Cardiac fibroblast (primary cell): ENCODE measurements around the gene TMEM60.
"Not testable (repeated sequence)": the region's sequence is repeated elsewhere in the genome, so short reads cannot be mapped to it uniquely, and the experiment has no call there.

Source experiments
- DNase-seq, 2 donors: peaks; one replicate each; pipeline versions ENCODE4 v3.0.0 to v3.0.0-alpha.2; 2010; ENCODE audit warnings: low read depth in 2 of 2
- H3K4me3 ChIP-seq, 2 donors: replicated peaks in 1 of 2; 1 replicate in 1 of 2; 2 replicates in 1 of 2; pipeline ENCODE4 v1.5.1; 2011; ENCODE audit warnings: low read depth in 2 of 2, low read length in 2 of 2, mild to moderate bottlenecking in 2 of 2, moderate library complexity in 1 of 2
- TF ChIP-seq, protein P1 (sequence below): IDR thresholded peaks from one replicate; pipeline ENCODE4 v1.5.1; 2011; ENCODE audit warnings: low read depth, mild to moderate bottlenecking, low read length, inconsistent platforms

Gene TMEM60

DNA sequence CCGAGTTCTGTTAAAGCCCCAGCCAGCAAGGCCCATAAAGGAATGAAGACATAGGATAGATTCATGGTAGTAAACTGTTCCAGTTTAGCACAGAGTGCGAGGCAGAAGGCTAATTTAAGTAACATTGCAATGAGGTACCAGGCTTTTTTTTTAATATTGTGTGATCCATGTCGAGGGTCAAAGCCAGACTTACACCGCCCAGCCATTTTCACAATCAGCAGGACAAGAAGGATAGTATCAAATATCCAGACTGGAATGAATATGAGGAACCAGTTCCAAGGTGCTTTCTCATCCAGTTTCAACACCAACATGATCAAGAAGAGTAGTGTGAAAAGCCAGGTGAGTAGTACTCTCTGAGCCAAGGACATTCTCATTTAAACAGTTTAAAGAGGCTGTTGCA lies 4.2 kb downstream of the TMEM60 start:
- TF ChIP-seq, protein P1, sequence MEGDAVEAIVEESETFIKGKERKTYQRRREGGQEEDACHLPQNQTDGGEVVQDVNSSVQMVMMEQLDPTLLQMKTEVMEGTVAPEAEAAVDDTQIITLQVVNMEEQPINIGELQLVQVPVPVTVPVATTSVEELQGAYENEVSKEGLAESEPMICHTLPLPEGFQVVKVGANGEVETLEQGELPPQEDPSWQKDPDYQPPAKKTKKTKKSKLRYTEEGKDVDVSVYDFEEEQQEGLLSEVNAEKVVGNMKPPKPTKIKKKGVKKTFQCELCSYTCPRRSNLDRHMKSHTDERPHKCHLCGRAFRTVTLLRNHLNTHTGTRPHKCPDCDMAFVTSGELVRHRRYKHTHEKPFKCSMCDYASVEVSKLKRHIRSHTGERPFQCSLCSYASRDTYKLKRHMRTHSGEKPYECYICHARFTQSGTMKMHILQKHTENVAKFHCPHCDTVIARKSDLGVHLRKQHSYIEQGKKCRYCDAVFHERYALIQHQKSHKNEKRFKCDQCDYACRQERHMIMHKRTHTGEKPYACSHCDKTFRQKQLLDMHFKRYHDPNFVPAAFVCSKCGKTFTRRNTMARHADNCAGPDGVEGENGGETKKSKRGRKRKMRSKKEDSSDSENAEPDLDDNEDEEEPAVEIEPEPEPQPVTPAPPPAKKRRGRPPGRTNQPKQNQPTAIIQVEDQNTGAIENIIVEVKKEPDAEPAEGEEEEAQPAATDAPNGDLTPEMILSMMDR = no peak

DNA sequence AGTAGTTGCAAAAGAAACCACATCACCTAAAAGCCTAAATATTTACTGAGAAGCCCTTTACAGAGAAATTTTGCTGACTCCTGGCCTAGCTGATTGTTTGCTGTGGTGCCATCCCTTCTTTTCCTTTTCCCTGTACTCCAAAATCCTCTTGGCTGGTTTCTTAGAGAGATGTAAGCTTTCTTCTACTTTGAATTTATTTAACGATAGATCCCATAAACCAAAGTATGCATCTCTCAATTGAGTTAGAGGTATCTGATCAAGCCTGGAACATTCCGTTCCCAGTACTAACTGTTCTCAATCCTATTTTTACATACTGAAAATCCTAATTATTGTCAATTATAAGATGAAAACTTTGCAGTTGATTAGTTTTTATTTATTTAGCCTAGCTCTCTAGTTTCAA lies 6.3 kb downstream of the TMEM60 start:
- no peak overlapping the region for H3K4me3 ChIP-seq
- no peak for DNase-seq
- TF ChIP-seq, protein P1 = no peak

More for the DNA sequence above, 4.2 kb downstream of the TMEM60 start:
- no peak overlapping the region for H3K4me3 ChIP-seq
- DNase-seq = no peak

DNA sequence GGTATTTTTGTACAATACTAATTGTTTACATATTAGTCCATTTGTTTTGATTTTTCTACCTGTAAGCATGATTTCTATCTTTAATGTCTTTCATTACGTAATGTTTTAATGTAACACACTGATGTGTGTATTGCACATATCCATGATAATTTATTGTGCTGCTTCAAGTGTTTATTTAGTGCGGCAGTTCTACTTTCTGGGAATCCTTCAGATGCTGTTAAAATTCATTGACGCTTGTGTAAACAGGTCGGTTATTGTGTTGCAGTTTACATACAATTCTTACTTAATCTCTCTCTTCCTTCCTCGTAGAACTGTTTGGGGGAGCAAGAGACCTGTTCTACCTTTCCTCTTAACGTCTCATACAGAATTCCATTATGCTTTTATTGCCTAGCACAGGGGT lies 6.9 kb downstream of the TMEM60 start:
- TF ChIP-seq, protein P1 = no peak
- no peak overlapping the region for H3K4me3 ChIP-seq
- DNase-seq = no peak

DNA sequence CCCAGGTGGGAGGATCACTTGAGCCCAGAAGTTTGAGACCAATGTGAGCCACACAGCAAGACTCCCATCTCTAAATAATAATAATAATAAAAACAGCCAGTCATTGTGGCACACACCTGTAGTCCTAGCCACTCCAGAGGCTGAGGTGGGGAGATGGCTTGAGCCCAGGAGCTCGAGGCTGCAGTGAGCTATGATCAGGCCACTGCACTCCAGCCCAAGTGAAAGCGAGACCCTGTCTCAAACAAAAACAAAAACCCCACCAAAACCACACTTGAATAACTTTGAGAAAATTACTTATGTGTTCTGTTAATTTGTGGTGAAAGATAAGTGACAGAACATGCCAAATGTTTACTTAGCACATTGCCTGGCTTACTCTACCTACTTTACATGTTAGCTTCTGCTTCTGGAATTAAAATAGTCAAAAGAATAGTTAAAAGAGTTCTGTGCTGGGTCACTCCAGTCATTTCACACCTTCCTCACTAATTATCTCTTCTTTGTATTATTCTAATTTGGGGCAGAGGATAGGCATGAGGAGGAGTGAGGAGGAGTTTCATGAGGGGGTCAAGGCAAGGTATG lies 9.8 kb downstream of the TMEM60 start:
- TF ChIP-seq, protein P1 = no peak
- no peak overlapping the region for H3K4me3 ChIP-seq
- DNase-seq = no peak

DNA sequence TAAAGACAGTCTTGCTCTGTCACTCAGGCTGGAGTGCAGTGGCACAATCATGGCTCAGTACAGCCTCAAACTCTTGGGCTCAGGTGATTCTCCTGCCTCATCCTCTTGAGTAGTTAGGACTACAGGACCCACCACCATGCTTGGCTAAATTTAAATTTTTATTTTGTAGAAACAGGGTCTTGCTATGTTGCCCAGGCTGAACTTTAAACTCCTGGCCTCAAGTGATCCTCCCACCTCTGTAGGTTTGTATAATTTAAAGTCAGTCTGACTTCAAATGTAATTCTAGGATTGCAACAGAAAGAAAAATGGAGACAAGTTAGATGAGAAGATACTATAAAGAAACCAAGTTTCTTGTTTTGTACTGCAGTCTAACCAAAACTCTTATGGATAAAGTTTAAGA lies 11.5 kb downstream of the TMEM60 start:
- TF ChIP-seq, protein P1 = no peak
- no peak for DNase-seq
- no peak overlapping the region for H3K4me3 ChIP-seq

DNA sequence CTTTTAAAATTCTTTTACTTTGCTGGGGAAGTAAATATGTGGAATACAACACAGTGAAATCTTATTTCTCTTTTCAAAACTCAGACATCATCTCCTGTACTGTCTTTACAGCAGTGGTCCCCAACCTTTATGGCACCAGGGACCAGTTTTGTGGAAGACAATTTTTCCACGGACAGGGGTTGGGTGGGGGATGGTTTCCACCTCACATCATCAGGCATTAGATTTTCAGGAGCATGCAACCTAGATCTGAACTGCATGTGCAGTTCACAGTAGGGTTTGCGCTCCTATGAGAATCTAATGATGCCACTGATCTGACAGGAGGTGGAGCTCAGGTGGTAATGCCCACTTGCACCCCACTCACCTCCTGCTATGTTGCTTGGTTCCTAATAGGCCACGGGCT lies 12.2 kb downstream of the TMEM60 start:
- DNase-seq = no peak
- TF ChIP-seq, protein P1 = no peak

DNA sequence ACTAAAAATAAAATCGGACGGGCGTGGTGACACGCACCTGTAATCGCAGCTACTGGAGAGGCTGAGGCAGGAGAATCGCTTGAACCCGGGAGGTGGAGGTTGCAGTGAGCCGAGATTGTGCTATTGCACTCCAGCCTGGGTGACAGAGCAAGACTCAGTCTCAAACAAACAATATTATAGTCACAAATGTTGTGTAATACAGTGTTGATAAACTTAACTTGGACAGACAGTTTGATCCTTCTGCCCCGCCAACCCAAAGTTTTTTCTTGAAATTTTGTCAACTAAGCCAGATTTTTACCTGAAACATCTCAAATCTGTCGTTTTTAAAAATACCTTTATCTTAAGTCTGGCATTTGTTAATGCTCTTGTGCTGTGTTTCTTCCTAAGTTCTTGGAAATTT lies 13.8 kb downstream of the TMEM60 start:
- not testable (repeated sequence) for DNase-seq, H3K4me3 ChIP-seq

More for the DNA sequence above, 12.2 kb downstream of the TMEM60 start:
- H3K4me3 ChIP-seq = no peak overlapping the region
